ENCODE measurements around the gene CDH20. TPM values are rescaled to one million over a fixed set of nuclear protein-coding genes. Genes with fewer than 3 reads are reported as not detected.

Gene CDH20
- total and polyA plus RNA-seq, 2 of the 13 experiments (the other 11 are each of a cell fraction or from before 2014, with no cell fraction given): not detected

- TF ChIP-seq PREB (CRISPR knock-in tag; IDR thresholded peaks at IDR 0.05): no peak
- no peak for TF ChIP-seq ZNF552 (CRISPR knock-in tag; IDR thresholded peaks at IDR 0.05; ENCODE audit: borderline replicate concordance)
- TF ChIP-seq GTF2F1 (IDR thresholded peaks at IDR 0.05; ENCODE audit: low read length): no peak
- TF ChIP-seq GTF3A (CRISPR knock-in tag; conservative IDR thresholded peaks at IDR 0.05): no peak
- TF ChIP-seq SRY (CRISPR knock-in tag; IDR thresholded peaks at IDR 0.05): no peak
- TF ChIP-seq ZNF740 (CRISPR knock-in tag; IDR thresholded peaks at IDR 0.05): no peak
These were observed 263.1 kb downstream of the CDH20 start (continued) for GRCh38 chr18:61596296-61596695.

- Histone ChIP-seq H3K27me3 (ENCODE audit: control insufficient read depth in 1 of 2, insufficient read depth in 2 of 2, low read length in 2 of 2) (no peaks in the 10 kb centered on the region), H3K27ac (ENCODE audit: extremely low read length, insufficient read depth, low read length) (no peak overlapping the region), H3K4me1 (ENCODE audit: insufficient read depth, low read length) (no peaks in the 10 kb centered on the region), H3K36me3 (replicated peaks in 1 of 2; ENCODE audit: control insufficient read depth in 1 of 2, insufficient read depth in 2 of 2, low read length in 2 of 2) (no peaks in the 10 kb centered on the region), H3K79me2 (ENCODE audit: insufficient read depth, low read length) (no peaks in the 10 kb centered on the region), H3K9ac (ENCODE audit: insufficient read depth, low read depth, low read length) (no peak overlapping the region), H2AFZ (ENCODE audit: low read length) (no peak overlapping the region), H3K9me3 (ENCODE audit: low read length) (no peaks in the 10 kb centered on the region), H3K4me2 (ENCODE audit: low read depth, low read length) (no peak overlapping the region), H4K20me1 (ENCODE audit: insufficient read depth, low read length) (no peaks in the 10 kb centered on the region), H3K4me3 (replicated peaks in 1 of 3; ENCODE audit: insufficient read depth in 1 of 3, low read depth in 2 of 3, low read length in 3 of 3) (no peak overlapping the region)
- no peak for FAIRE-seq
- no peak for DNase-seq (ENCODE audit: low spot score)
- TF ChIP-seq ZKSCAN5 (CRISPR knock-in tag; IDR thresholded peaks at IDR 0.05) (no peak), RCOR2 (CRISPR knock-in tag; IDR thresholded peaks at IDR 0.05) (no peak), SAP130 (CRISPR knock-in tag; IDR thresholded peaks at IDR 0.05; ENCODE audit: low read depth) (no peak), KLF16 (CRISPR knock-in tag; IDR thresholded peaks at IDR 0.05) (no peak), NR1H2 (CRISPR knock-in tag; IDR thresholded peaks at IDR 0.05; ENCODE audit: borderline replicate concordance, low read depth) (no peak), SNAI1 (CRISPR knock-in tag; IDR thresholded peaks at IDR 0.05; ENCODE audit: borderline replicate concordance) (no peak), TBX2 (CRISPR knock-in tag; IDR thresholded peaks at IDR 0.05; ENCODE audit: borderline replicate concordance) (no peak), MTF2 (CRISPR knock-in tag; IDR thresholded peaks at IDR 0.05; ENCODE audit: borderline replicate concordance) (no peak), ZNF614 (CRISPR knock-in tag; IDR thresholded peaks at IDR 0.05; ENCODE audit: borderline replicate concordance) (no peak), REST (IDR thresholded peaks at IDR 0.05; ENCODE audit: borderline replicate concordance in 1 of 2, low read depth in 1 of 2, low read length in 2 of 2) (no peak), PCBP1 (IDR thresholded peaks at IDR 0.05; ENCODE audit: borderline replicate concordance, low read depth, low read length) (no peak)
- no peak for ATAC-seq
- CTCF ChIA-PET (ENCODE audit: low intra/inter-chr PET ratio, low total read pairs): no interaction called here
- intact Hi-C loops (cut with micrococcal nuclease; ENCODE audit: unreplicated experiment) (no loop called here), in situ Hi-C loops (cut with HindIII; ENCODE audit: extremely low pct_ligation_motif_present, low pct_unique_long_range_greater_than_20kb) (no loop called here)
- 29% methylated on average over 1 of the region's 1 CpG for WGBS (ENCODE audit: low lambda C conversion rate)
- no TSS peak for BruUV-seq (replicated peaks)
- POLR2A ChIA-PET: no interaction called here
These were observed 264.1 kb downstream of the CDH20 start for GRCh38 chr18:61597316-61597715.
